Endothelial cell of umbilical vein (primary cell): ENCODE data around the gene CYGB. TPM values are rescaled to one million over a fixed set of nuclear protein-coding genes. Genes with fewer than 3 reads are reported as not detected.

Experiments used
- BruUV-seq: library from RNA; stranded (reverse); fragments of 400-500 nt; replicated peaks from 2 replicates; lab custom pipeline; 2021; lab: Mats Ljungman, UMichigan
- CTCF ChIA-PET: fragments of 300-600, 350-600 bp; sonication (Branson Sonifier 250); formaldehyde crosslinking; loops from one replicate; lab custom pipeline; 2021; ENCODE audit warnings: antibody characterized with exemption, inconsistent platforms; lab: Charles Lee
- POLR2A ChIA-PET: fragments of 300-600, 350-600 bp; sonication (Branson Sonifier 250); formaldehyde crosslinking; loops from one replicate; lab custom pipeline; 2021; ENCODE audit warnings: antibody characterized with exemption, inconsistent platforms; lab: Charles Lee
- DNase-seq: peaks from one replicate; pipeline ENCODE4 v3.0.0-alpha.2; 2011; ENCODE audit warnings: low read depth, low spot score
- FAIRE-seq: peaks from 2 replicates; lab custom pipeline; 2011; peaks lifted over from hg19 to GRCh38; lab: Jason Lieb, UNC
- H2AFZ ChIP-seq: 2 replicates; pipeline ENCODE4 v1.6.0; 2012; ENCODE audit warnings: low read depth, low read length, control low read depth, inconsistent platforms
- H3K27ac ChIP-seq: 2 replicates; pipeline ENCODE4 v1.5.1; 2011; ENCODE audit warnings: low read depth, mild to moderate bottlenecking, control low read depth, low read length, moderate library complexity; ENCODE audit not compliant: insufficient read depth
- H3K27me3 ChIP-seq, 2 experiments: 2 replicates each; pipeline versions ENCODE4 v1.6.0 to v1.6.1; 2011; ENCODE audit warnings: low read length in 2 of 2, mixed read lengths in 1 of 2; ENCODE audit not compliant: control insufficient read depth in 2 of 2, insufficient read depth in 2 of 2
- H3K36me3 ChIP-seq, 2 experiments: 2 replicates in 1 of 2; 3 replicates in 1 of 2; pipeline ENCODE4 v1.5.1; 2011; ENCODE audit warnings: low read length in 2 of 2, mild to moderate bottlenecking in 1 of 2, moderate library complexity in 1 of 2; ENCODE audit not compliant: control insufficient read depth in 2 of 2, insufficient read depth in 2 of 2; ENCODE audit errors: extremely low read depth in 1 of 2
- H3K4me1 ChIP-seq: 3 replicates; pipeline ENCODE4 v1.5.1; 2011; ENCODE audit warnings: mild to moderate bottlenecking, low read length; ENCODE audit not compliant: control insufficient read depth, insufficient read depth; ENCODE audit errors: extremely low read depth
- H3K4me2 ChIP-seq: 2 replicates; pipeline ENCODE4 v1.6.1; 2011; ENCODE audit warnings: low read length, control low read depth, mixed read lengths; ENCODE audit not compliant: insufficient read depth
- H3K4me3 ChIP-seq, 3 experiments: fragments of 200-600 bp in 1 of 3; sonication (generic), shearing (Covaris generic) in 1 of 3; replicated peaks in 1 of 3; 2 replicates each; pipeline ENCODE4 v1.5.1; 2011 to 2016; ENCODE audit warnings: control low read depth in 3 of 3, low read length in 3 of 3, mild to moderate bottlenecking in 2 of 3, inconsistent platforms in 1 of 3, low read depth in 1 of 3, moderate library complexity in 1 of 3; ENCODE audit not compliant: insufficient read depth in 1 of 3
- H3K79me2 ChIP-seq: 2 replicates; pipeline ENCODE4 v1.6.0; 2012; ENCODE audit warnings: low read length, inconsistent platforms; ENCODE audit not compliant: control insufficient read depth, insufficient read depth
- H3K9ac ChIP-seq: replicated peaks from 2 replicates; pipeline ENCODE3; 2011; ENCODE audit warnings: low read length, control low read depth; ENCODE audit not compliant: insufficient read depth; ENCODE audit errors: extremely low read depth
- H3K9me1 ChIP-seq: replicated peaks from 3 replicates; pipeline ENCODE4 v1.6.0; 2011; ENCODE audit warnings: mild to moderate bottlenecking, low read length; ENCODE audit not compliant: control insufficient read depth, insufficient read depth; ENCODE audit errors: extremely low read depth
- H3K9me3 ChIP-seq: replicated peaks from 2 replicates; pipeline ENCODE4 v1.5.1; 2012; ENCODE audit warnings: low read length, inconsistent platforms; ENCODE audit not compliant: control insufficient read depth, insufficient read depth
- H4K20me1 ChIP-seq: replicated peaks from 2 replicates; pipeline ENCODE3; 2011; ENCODE audit warnings: mild to moderate bottlenecking, low read length; ENCODE audit not compliant: control insufficient read depth, insufficient read depth; ENCODE audit errors: extremely low read depth
- EZH2 ChIP-seq: IDR thresholded peaks from 2 replicates; pipeline ENCODE4 v1.6.1; 2012; ENCODE audit warnings: borderline replicate concordance, low read depth, mild to moderate bottlenecking, moderate library complexity, low read length, inconsistent platforms; ENCODE audit not compliant: severe bottlenecking
- FOS ChIP-seq: IDR thresholded peaks from 2 replicates; pipeline ENCODE4 v1.6.1; 2011; ENCODE audit warnings: mild to moderate bottlenecking, low read length, moderate library complexity, borderline replicate concordance; ENCODE audit not compliant: insufficient read depth
- GATA2 ChIP-seq: IDR thresholded peaks from 2 replicates; pipeline ENCODE4 v1.7.0; 2011; ENCODE audit warnings: low read depth, mild to moderate bottlenecking, moderate library complexity, mixed read lengths, low read length; ENCODE audit not compliant: insufficient read length, insufficient read depth
- MYC ChIP-seq: IDR thresholded peaks from one replicate; pipeline ENCODE4 v1.6.1; 2011; ENCODE audit warnings: mild to moderate bottlenecking, low read depth, low read length
- POLR2A ChIP-seq: IDR thresholded peaks from 2 replicates; pipeline ENCODE4 v1.6.1; 2012; ENCODE audit warnings: low read depth, mild to moderate bottlenecking, control low read depth, low read length
- POLR2AphosphoS5 ChIP-seq: IDR thresholded peaks from 2 replicates; pipeline ENCODE4 v1.6.1; 2012; ENCODE audit warnings: low read depth, mild to moderate bottlenecking, control low read depth, low read length, moderate library complexity; ENCODE audit not compliant: insufficient read depth
- dilution Hi-C: fragments of 300-500 bp; cut with MboI; formaldehyde crosslinking; loops from one replicate; pipeline ENCODE4 v1.15.0; 2019; ENCODE audit warnings: low sequenced_read_pairs; ENCODE audit not compliant: extremely low pct_ligation_motif_present
- intact Hi-C: fragments of 100-400 bp; cut with micrococcal nuclease; formaldehyde crosslinking; loops from one replicate; pipeline ENCODE4 v1.10.0; 2022
- polyA plus RNA-seq, 4 experiments: library from polyadenylated mRNA; depleted of rRNA in 3 of 4; stranded (reverse) in 3 of 4; unstranded in 1 of 4; fragments of >200 nt; gene quantifications; 2 replicates each; pipeline versions ENCODE4 v1.2.1 to v1.2.3, GENCODE V29; 2011 to 2012; ENCODE audit warnings: missing spikeins in 1 of 4
- total RNA-seq: library from RNA; stranded (reverse); gene quantifications from 2 replicates; pipeline ENCODE4 v1.2.3, GENCODE V29; 2021
- TF ChIP-seq, protein P1 (sequence below): IDR thresholded peaks from 2 replicates; pipeline ENCODE4 v1.6.1; 2011; ENCODE audit not compliant: insufficient read depth, insufficient read length

CYGB gene
- total and polyA plus RNA-seq, 2 donors (not counting 3 experiments of a cell fraction or from before 2014, with no cell fraction given) = 0.22 to 0.91 TPM

- intact Hi-C loops (loop anchor here (1.0 to 10.0 kb wide), 3 partner anchors 7 to 186 kb away; no protein-coding TSS in a partner anchor), dilution Hi-C loops (no loop called here)
- TSS peak; percentile 9 for BruUV-seq
- H3K9ac ChIP-seq = peak overlapping the region; percentile 69
- TF ChIP-seq POLR2AphosphoS5 = no peak
- no peak for TF ChIP-seq EZH2
- no peak for TF ChIP-seq MYC
- no peak for TF ChIP-seq GATA2
- TF ChIP-seq POLR2A = no peak
- no peak for TF ChIP-seq FOS
- TF ChIP-seq, protein P1, sequence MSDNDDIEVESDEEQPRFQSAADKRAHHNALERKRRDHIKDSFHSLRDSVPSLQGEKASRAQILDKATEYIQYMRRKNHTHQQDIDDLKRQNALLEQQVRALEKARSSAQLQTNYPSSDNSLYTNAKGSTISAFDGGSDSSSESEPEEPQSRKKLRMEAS = no peak
- no peaks in the 10 kb centered on the region for H4K20me1 ChIP-seq
- CTCF ChIA-PET = interaction anchor here (1.3 to 2.4 kb wide), 2 partner anchors 8 to 116 kb away, joined by 3 to 9 read pairs; partner anchors contain the start of gene SPHK1
- DNase-seq = no peak
- H3K27ac ChIP-seq = peak overlapping the region; percentile 58
- peak overlapping the region; percentile 38 to 72 (median 56) for H3K4me3 ChIP-seq
- no peaks in the 10 kb centered on the region for H3K9me3 ChIP-seq
- FAIRE-seq = no peak
- peaks cover 36% of the 10 kb centered on the region for H3K4me1 ChIP-seq
- H3K79me2 ChIP-seq = peaks cover 19% of the 10 kb centered on the region
- H2AFZ ChIP-seq = no peak overlapping the region
- H3K4me2 ChIP-seq = peak overlapping the region; percentile 68
- H3K36me3 ChIP-seq = no peaks in the 10 kb centered on the region
- no peaks in the 10 kb centered on the region for H3K9me1 ChIP-seq
- H3K27me3 ChIP-seq = no peaks in the 10 kb centered on the region
- POLR2A ChIA-PET = no interaction called here
Measured at GRCh38 chr17:76500747-76501017, 36.8 kb downstream of the CYGB start.

DNA sequence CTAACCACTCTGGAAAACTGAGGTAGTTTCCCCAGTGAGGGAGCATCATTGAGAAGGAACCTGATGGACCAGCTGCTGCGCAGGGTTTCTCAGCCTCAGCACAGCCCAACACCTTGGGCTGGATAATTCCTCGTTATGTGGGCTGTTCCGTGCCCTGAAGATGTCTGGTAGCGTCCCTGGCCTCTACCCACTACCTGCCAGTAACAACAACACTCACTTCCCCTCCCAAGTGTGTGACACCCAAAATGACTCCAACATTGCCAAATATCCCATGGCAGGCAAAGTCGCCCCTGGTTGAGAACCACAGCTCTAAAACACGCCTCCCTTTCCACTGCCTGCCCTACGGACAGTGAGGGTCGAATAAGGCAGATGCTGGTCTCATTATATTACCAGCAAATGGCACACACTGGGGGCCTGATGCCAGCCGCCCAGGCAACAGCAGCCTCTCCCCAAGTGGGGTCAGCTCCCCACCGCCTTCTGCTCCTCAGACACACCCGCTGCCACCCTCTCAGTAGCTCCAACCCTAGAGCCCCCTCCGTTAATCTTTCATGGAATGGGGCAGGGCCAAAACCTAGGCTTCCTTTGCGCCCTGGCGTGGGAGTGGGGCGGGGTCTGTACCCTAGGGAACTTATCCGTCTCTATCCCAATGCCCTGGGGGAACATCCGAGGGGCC, 37.3 kb downstream of the CYGB start:
- Histone ChIP-seq H4K20me1 (no peaks in the 10 kb centered on the region), H3K9ac (peak overlapping the region; percentile 69), H3K9me3 (no peaks in the 10 kb centered on the region), H2AFZ (no peak overlapping the region), H3K4me2 (peak overlapping the region; percentile 68), H3K27me3 (no peaks in the 10 kb centered on the region), H3K27ac (peak overlapping the region; percentile 58), H3K79me2 (peaks cover 19% of the 10 kb centered on the region), H3K9me1 (no peaks in the 10 kb centered on the region), H3K4me3 (peak overlapping the region; percentile 38 to 72 (median 56)), H3K36me3 (no peaks in the 10 kb centered on the region), H3K4me1 (peaks cover 36% of the 10 kb centered on the region)
- intact Hi-C loops (loop anchor here (10.0 kb wide), 1 partner anchor 185 kb away; no protein-coding TSS in a partner anchor), dilution Hi-C loops (no loop called here)
- CTCF ChIA-PET = interaction anchor here (0.8 to 3.0 kb wide), 9 partner anchors 10 to 115 kb away, joined by 3 to 20 read pairs (median 3); partner anchors contain the start of genes AANAT and SPHK1
- POLR2A ChIA-PET = interaction anchor here (0.6 kb wide), 1 partner anchor 14 kb away, joined by 3 read pairs; no protein-coding TSS in a partner anchor
- BruUV-seq = no TSS peak
- TF ChIP-seq POLR2AphosphoS5 = no peak
- DNase-seq (no peak), FAIRE-seq (no peak)
